WTC11 (cell line): ENCODE measurements around the gene RLN2.
"Not testable (repeated sequence)": the region's sequence is repeated elsewhere in the genome, so short reads cannot be mapped to it uniquely, and the experiment has no call there.

Experiments
- ATF1 ChIP-seq: sonication (generic); formaldehyde crosslinking; IDR thresholded peaks from 2 replicates; pipeline ENCODE4 v1.8.1; 2023; ENCODE audit warnings: mild to moderate bottlenecking, moderate library complexity, missing genetic modification reagents
- CBFB ChIP-seq: sonication (generic); formaldehyde crosslinking; IDR thresholded peaks from 2 replicates; pipeline ENCODE4 v1.8.1; 2022; ENCODE audit warnings: mild to moderate bottlenecking, low read depth, missing genetic modification reagents
- GABPB1 ChIP-seq: sonication (generic); formaldehyde crosslinking; IDR thresholded peaks from 2 replicates; pipeline ENCODE4 v1.8.1; 2023; ENCODE audit warnings: mild to moderate bottlenecking, missing genetic modification reagents
- KAT7 ChIP-seq: sonication (generic); formaldehyde crosslinking; IDR thresholded peaks from 2 replicates; pipeline ENCODE4 v1.8.1; 2023; ENCODE audit warnings: missing genetic modification reagents, mild to moderate bottlenecking, borderline replicate concordance
- TCF7 ChIP-seq: sonication (generic); formaldehyde crosslinking; IDR thresholded peaks from 2 replicates; pipeline ENCODE4 v1.8.0; 2022; ENCODE audit warnings: mild to moderate bottlenecking, low read depth, missing genetic modification reagents, moderate library complexity
- TF ChIP-seq, protein P1 (sequence below): sonication (generic); formaldehyde crosslinking; IDR thresholded peaks from 2 replicates; pipeline ENCODE4 v1.8.1; 2022; ENCODE audit warnings: low read depth, missing genetic modification reagents, borderline replicate concordance
- TF ChIP-seq, protein P2 (sequence below): fragments of 200-600 bp; IDR thresholded peaks from 2 replicates; pipeline ENCODE4 v1.8.0; 2022; ENCODE audit warnings: antibody characterized with exemption
- TF ChIP-seq, protein P3 (sequence below): fragments of 250-450 bp; sonication (Bioruptor Pico); IDR thresholded peaks from 2 replicates; pipeline ENCODE4 v1.9.0; 2021; ENCODE audit warnings: mild to moderate bottlenecking
- TF ChIP-seq, protein P4 (sequence below): sonication (generic); formaldehyde crosslinking; IDR thresholded peaks from 2 replicates; pipeline ENCODE4 v1.8.0; 2022; ENCODE audit warnings: mild to moderate bottlenecking, missing genetic modification reagents
- TF ChIP-seq, protein P5 (sequence below): fragments of 250-450 bp; sonication (Bioruptor Pico); IDR thresholded peaks from 2 replicates; pipeline ENCODE4 v2.1.2; 2022; ENCODE audit warnings: mild to moderate bottlenecking, moderate library complexity
- TF ChIP-seq, protein P6 (sequence below): sonication (generic); formaldehyde crosslinking; IDR thresholded peaks from 2 replicates; pipeline ENCODE4 v1.8.1; 2023; ENCODE audit warnings: mild to moderate bottlenecking, missing genetic modification reagents

DNA sequence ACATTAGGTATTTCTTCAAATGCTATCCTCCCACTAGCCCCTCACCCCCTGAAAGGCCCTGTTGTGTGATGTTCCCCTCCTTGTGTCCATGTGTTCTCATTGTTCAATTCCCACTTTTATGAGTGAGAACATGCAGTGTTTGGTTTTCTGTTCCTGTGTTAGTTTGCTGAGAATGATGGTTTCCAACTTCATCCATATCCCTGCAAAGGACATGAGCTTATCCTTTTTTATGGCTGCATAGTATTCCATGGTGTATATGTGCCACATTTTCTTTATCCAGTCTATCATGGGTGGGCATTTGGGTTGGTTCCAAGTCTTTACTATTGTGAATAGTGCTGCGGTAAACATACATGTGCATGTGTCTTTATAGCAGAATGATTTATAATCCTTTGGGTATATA lies 11.9 kb upstream of the RLN2 start:
- TF ChIP-seq, protein P1, sequence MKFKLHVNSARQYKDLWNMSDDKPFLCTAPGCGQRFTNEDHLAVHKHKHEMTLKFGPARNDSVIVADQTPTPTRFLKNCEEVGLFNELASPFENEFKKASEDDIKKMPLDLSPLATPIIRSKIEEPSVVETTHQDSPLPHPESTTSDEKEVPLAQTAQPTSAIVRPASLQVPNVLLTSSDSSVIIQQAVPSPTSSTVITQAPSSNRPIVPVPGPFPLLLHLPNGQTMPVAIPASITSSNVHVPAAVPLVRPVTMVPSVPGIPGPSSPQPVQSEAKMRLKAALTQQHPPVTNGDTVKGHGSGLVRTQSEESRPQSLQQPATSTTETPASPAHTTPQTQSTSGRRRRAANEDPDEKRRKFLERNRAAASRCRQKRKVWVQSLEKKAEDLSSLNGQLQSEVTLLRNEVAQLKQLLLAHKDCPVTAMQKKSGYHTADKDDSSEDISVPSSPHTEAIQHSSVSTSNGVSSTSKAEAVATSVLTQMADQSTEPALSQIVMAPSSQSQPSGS (CRISPR knock-in tag), result not testable (repeated sequence)
- not testable (repeated sequence) for TF ChIP-seq TCF7 (CRISPR knock-in tag); CBFB (CRISPR knock-in tag); ATF1 (CRISPR knock-in tag); KAT7 (CRISPR knock-in tag); GABPB1
- TF ChIP-seq, protein P2, sequence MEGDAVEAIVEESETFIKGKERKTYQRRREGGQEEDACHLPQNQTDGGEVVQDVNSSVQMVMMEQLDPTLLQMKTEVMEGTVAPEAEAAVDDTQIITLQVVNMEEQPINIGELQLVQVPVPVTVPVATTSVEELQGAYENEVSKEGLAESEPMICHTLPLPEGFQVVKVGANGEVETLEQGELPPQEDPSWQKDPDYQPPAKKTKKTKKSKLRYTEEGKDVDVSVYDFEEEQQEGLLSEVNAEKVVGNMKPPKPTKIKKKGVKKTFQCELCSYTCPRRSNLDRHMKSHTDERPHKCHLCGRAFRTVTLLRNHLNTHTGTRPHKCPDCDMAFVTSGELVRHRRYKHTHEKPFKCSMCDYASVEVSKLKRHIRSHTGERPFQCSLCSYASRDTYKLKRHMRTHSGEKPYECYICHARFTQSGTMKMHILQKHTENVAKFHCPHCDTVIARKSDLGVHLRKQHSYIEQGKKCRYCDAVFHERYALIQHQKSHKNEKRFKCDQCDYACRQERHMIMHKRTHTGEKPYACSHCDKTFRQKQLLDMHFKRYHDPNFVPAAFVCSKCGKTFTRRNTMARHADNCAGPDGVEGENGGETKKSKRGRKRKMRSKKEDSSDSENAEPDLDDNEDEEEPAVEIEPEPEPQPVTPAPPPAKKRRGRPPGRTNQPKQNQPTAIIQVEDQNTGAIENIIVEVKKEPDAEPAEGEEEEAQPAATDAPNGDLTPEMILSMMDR, result not testable (repeated sequence)
- TF ChIP-seq, protein P3, sequence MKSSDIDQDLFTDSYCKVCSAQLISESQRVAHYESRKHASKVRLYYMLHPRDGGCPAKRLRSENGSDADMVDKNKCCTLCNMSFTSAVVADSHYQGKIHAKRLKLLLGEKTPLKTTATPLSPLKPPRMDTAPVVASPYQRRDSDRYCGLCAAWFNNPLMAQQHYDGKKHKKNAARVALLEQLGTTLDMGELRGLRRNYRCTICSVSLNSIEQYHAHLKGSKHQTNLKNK (CRISPR knock-in tag), result not testable (repeated sequence)
- TF ChIP-seq, protein P4, sequence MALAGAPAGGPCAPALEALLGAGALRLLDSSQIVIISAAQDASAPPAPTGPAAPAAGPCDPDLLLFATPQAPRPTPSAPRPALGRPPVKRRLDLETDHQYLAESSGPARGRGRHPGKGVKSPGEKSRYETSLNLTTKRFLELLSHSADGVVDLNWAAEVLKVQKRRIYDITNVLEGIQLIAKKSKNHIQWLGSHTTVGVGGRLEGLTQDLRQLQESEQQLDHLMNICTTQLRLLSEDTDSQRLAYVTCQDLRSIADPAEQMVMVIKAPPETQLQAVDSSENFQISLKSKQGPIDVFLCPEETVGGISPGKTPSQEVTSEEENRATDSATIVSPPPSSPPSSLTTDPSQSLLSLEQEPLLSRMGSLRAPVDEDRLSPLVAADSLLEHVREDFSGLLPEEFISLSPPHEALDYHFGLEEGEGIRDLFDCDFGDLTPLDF (CRISPR knock-in tag), result not testable (repeated sequence)
- TF ChIP-seq, protein P5, sequence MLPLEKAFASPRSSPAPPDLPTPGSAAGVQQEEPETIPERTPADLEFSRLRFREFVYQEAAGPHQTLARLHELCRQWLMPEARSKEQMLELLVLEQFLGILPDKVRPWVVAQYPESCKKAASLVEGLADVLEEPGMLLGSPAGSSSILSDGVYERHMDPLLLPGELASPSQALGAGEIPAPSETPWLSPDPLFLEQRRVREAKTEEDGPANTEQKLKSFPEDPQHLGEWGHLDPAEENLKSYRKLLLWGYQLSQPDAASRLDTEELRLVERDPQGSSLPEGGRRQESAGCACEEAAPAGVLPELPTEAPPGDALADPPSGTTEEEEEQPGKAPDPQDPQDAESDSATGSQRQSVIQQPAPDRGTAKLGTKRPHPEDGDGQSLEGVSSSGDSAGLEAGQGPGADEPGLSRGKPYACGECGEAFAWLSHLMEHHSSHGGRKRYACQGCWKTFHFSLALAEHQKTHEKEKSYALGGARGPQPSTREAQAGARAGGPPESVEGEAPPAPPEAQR (CRISPR knock-in tag), result not testable (repeated sequence)
- TF ChIP-seq, protein P6, sequence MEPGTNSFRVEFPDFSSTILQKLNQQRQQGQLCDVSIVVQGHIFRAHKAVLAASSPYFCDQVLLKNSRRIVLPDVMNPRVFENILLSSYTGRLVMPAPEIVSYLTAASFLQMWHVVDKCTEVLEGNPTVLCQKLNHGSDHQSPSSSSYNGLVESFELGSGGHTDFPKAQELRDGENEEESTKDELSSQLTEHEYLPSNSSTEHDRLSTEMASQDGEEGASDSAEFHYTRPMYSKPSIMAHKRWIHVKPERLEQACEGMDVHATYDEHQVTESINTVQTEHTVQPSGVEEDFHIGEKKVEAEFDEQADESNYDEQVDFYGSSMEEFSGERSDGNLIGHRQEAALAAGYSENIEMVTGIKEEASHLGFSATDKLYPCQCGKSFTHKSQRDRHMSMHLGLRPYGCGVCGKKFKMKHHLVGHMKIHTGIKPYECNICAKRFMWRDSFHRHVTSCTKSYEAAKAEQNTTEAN (CRISPR knock-in tag), result not testable (repeated sequence)
